IMR-90 (cell line): ENCODE measurements around the gene SCFD1. TPM values are rescaled to one million over a fixed set of nuclear protein-coding genes. Genes with fewer than 3 reads are reported as not detected.
A peak's percentile ranks its signal among the peaks of the same experiment; 100 is the strongest.

Experiments
- ATAC-seq: fragments of 200-7000 bp; cut with Tn5 transposase; 2 replicates; pipeline ENCODE4 v1.9.1; 2020; ENCODE audit warnings: low read depth, mild to moderate bottlenecking, moderate library complexity
- BruUV-seq: library from RNA; stranded (reverse); fragments of 400-500 nt; replicated peaks from 2 replicates; lab custom pipeline; 2021; lab: Mats Ljungman, UMichigan
- CTCF ChIA-PET: fragments of 300-600 bp; formaldehyde crosslinking; extraction: SDS; loops from one replicate; lab custom pipeline; 2021; ENCODE audit warnings: antibody characterized with exemption; lab: Yijun Ruan, JAX
- POLR2A ChIA-PET: fragments of 300-600 bp; sonication (Branson Sonifier 250); formaldehyde crosslinking; loops from one replicate; lab custom pipeline; 2022; ENCODE audit warnings: antibody characterized with exemption; ENCODE audit not compliant: unreplicated experiment; lab: Charles Lee
- DNase-seq: peaks from one replicate; pipeline ENCODE4 v3.0.0; 2013
- H2AFZ ChIP-seq: replicated peaks from 2 replicates; pipeline ENCODE3; 2013; ENCODE audit warnings: low read length, mild to moderate bottlenecking; ENCODE audit not compliant: poor library complexity
- H2AK5ac ChIP-seq: 2 replicates; pipeline ENCODE4 v1.6.1; 2013; ENCODE audit warnings: low read depth, low read length, inconsistent platforms
- H2AK9ac ChIP-seq: replicated peaks from 2 replicates; pipeline ENCODE3; 2013; ENCODE audit warnings: mild to moderate bottlenecking, low read depth, low read length, moderate library complexity; ENCODE audit not compliant: poor library complexity
- H2BK120ac ChIP-seq: 2 replicates; pipeline ENCODE4 v1.6.1; 2013; ENCODE audit warnings: low read depth, low read length, inconsistent platforms
- H2BK15ac ChIP-seq: 3 replicates; pipeline ENCODE4 v1.6.1; 2013; ENCODE audit warnings: low read depth, low read length, inconsistent platforms
- H2BK20ac ChIP-seq: 2 replicates; pipeline ENCODE4 v1.6.1; 2013; ENCODE audit warnings: low read depth, mild to moderate bottlenecking, inconsistent platforms, low read length, moderate library complexity
- H2BK5ac ChIP-seq: 2 replicates; pipeline ENCODE4 v1.6.1; 2013; ENCODE audit warnings: mild to moderate bottlenecking, low read depth, low read length, inconsistent platforms; ENCODE audit not compliant: poor library complexity, severe bottlenecking
- H3K14ac ChIP-seq: replicated peaks from 2 replicates; pipeline ENCODE4 v1.6.1; 2013; ENCODE audit warnings: low read depth, low read length, inconsistent platforms
- H3K18ac ChIP-seq: 2 replicates; pipeline ENCODE4 v1.6.1; 2013; ENCODE audit warnings: low read depth, low read length, control low read depth
- H3K23ac ChIP-seq: 2 replicates; pipeline ENCODE4 v1.6.1; 2013; ENCODE audit warnings: low read depth, low read length, inconsistent platforms
- H3K27ac ChIP-seq: 2 replicates; pipeline ENCODE4 v1.5.1; 2013; ENCODE audit warnings: mild to moderate bottlenecking, control low read depth, low read length; ENCODE audit not compliant: insufficient read depth
- H3K27me3 ChIP-seq: 2 replicates; pipeline ENCODE4 v1.6.1; 2013; ENCODE audit warnings: low read length; ENCODE audit not compliant: control insufficient read depth, insufficient read depth
- H3K36me3 ChIP-seq: 2 replicates; pipeline ENCODE4 v1.6.1; 2013; ENCODE audit warnings: low read length, mixed read lengths; ENCODE audit not compliant: control insufficient read depth, insufficient read depth
- H3K4ac ChIP-seq: 2 replicates; pipeline ENCODE4 v1.6.1; 2013; ENCODE audit warnings: low read depth, low read length, inconsistent platforms
- H3K4me1 ChIP-seq: 2 replicates; pipeline ENCODE4 v1.6.1; 2013; ENCODE audit warnings: low read length, mixed read lengths; ENCODE audit not compliant: control insufficient read depth, insufficient read depth
- H3K4me2 ChIP-seq: 2 replicates; pipeline ENCODE4 v1.6.1; 2013; ENCODE audit warnings: low read depth, mild to moderate bottlenecking, control low read depth, low read length, moderate library complexity
- H3K4me3 ChIP-seq: 2 replicates; pipeline ENCODE4 v1.5.1; 2013; ENCODE audit warnings: low read depth, mild to moderate bottlenecking, control low read depth, low read length, moderate library complexity; ENCODE audit not compliant: insufficient read depth
- H3K56ac ChIP-seq: 2 replicates; pipeline ENCODE4 v1.6.1; 2013; ENCODE audit warnings: low read length, inconsistent platforms; ENCODE audit not compliant: insufficient read depth; ENCODE audit errors: extremely low read depth
- H3K79me1 ChIP-seq, 2 experiments: 2 replicates each; pipeline ENCODE4 v1.6.1; 2013; ENCODE audit warnings: low read length in 2 of 2, inconsistent platforms in 1 of 2, low read depth in 1 of 2
- H3K9ac ChIP-seq: 2 replicates; pipeline ENCODE4 v1.6.1; 2013; ENCODE audit warnings: low read depth, low read length, control low read depth
- H3K9me1 ChIP-seq: 2 replicates; pipeline ENCODE4 v1.6.1; 2013; ENCODE audit warnings: low read length, inconsistent platforms; ENCODE audit not compliant: insufficient read depth
- H3K9me3 ChIP-seq: 2 replicates; pipeline ENCODE4 v1.6.1; 2013; ENCODE audit warnings: low read length; ENCODE audit not compliant: control insufficient read depth, insufficient read depth
- H4K20me1 ChIP-seq: 2 replicates; pipeline ENCODE4 v1.6.1; 2013; ENCODE audit warnings: low read length, inconsistent platforms; ENCODE audit not compliant: insufficient read depth
- H4K5ac ChIP-seq: 2 replicates; pipeline ENCODE4 v1.6.1; 2013; ENCODE audit warnings: mild to moderate bottlenecking, low read depth, low read length, control low read depth
- H4K8ac ChIP-seq, 2 experiments: 2 replicates each; pipeline ENCODE4 v1.6.1; 2013; ENCODE audit warnings: low read depth in 2 of 2, low read length in 2 of 2, control low read depth in 1 of 2, inconsistent platforms in 1 of 2
- H4K91ac ChIP-seq: 2 replicates; pipeline ENCODE4 v1.6.1; 2013; ENCODE audit warnings: low read depth, low read length, inconsistent platforms; ENCODE audit not compliant: insufficient read depth
- CHD1 ChIP-seq: IDR thresholded peaks from 2 replicates; pipeline ENCODE4 v1.6.1; 2012; ENCODE audit warnings: low read depth, low read length, improper control_type of control experiment
- FOS ChIP-seq: fragments of 150-350 bp; IDR thresholded peaks from 2 replicates; pipeline ENCODE4 v1.6.1; 2016; ENCODE audit warnings: low read depth, low read length
- MAFK ChIP-seq: IDR thresholded peaks from 2 replicates; pipeline ENCODE4 v1.6.1; 2012; ENCODE audit warnings: low read depth, low read length, improper control_type of control experiment
- MXI1 ChIP-seq: IDR thresholded peaks from 2 replicates; pipeline ENCODE4 v1.6.1; 2012; ENCODE audit warnings: low read depth, mild to moderate bottlenecking, low read length, moderate library complexity, borderline replicate concordance
- NFE2L2 ChIP-seq: fragments of 150-350 bp; IDR thresholded peaks from 2 replicates; pipeline ENCODE4 v1.6.1; 2016; ENCODE audit warnings: low read depth, mild to moderate bottlenecking, low read length
- RFX5 ChIP-seq: IDR thresholded peaks from 2 replicates; pipeline ENCODE4 v1.8.0; 2012; ENCODE audit warnings: low read depth, mild to moderate bottlenecking, low read length, moderate library complexity
- SMC3 ChIP-seq: fragments of 150-350 bp; IDR thresholded peaks from 2 replicates; pipeline ENCODE4 v1.6.1; 2016; ENCODE audit warnings: low read depth, mild to moderate bottlenecking, antibody characterized with exemption, low read length, moderate library complexity
- WGBS, 2 experiments: methylation state at CpG; one replicate each; pipeline versions ENCODE4 v1.1.5 to v1.1.7; 2013; ENCODE audit warnings: missing lambda C conversion rate in 2 of 2; ENCODE audit not compliant: insufficient read length in 1 of 2; ENCODE audit errors: extremely low coverage in 2 of 2; 5-methylcytosine and 5-hydroxymethylcytosine counted together
- dilution Hi-C: fragments of 300-500 bp; cut with HindIII; formaldehyde crosslinking; loops from one replicate; pipeline ENCODE4 v1.14.3; 2018; ENCODE audit warnings: low sequenced_read_pairs; ENCODE audit not compliant: unreplicated experiment
- in situ Hi-C: fragments of 300-500 bp; cut with MboI; formaldehyde crosslinking; loops from 3 replicates; pipeline ENCODE4 v1.14.3; 2019; ENCODE audit warnings: low sequenced_read_pairs, inconsistent platforms, mixed read lengths
- intact Hi-C: fragments of 100-400 bp; cut with micrococcal nuclease; formaldehyde crosslinking; loops from 2 replicates; pipeline ENCODE4 v1.10.0; 2022
- polyA plus RNA-seq, 3 experiments: library from polyadenylated mRNA; depleted of rRNA; stranded (reverse); fragments of >200 nt; gene quantifications; 2 replicates each; pipeline ENCODE4 v1.2.3, GENCODE V29; 2012; ENCODE audit warnings: low replicate concordance in 1 of 3
- total RNA-seq: library from RNA; depleted of rRNA; stranded (reverse); fragments of >200 nt; gene quantifications from 2 replicates; pipeline ENCODE4 v1.2.3, GENCODE V29; 2012
- TF ChIP-seq, protein P1 (sequence below): fragments of 150-350 bp; IDR thresholded peaks from 2 replicates; pipeline ENCODE4 v1.6.1; 2017; ENCODE audit warnings: mild to moderate bottlenecking, antibody characterized with exemption, low read length, low read depth
- TF ChIP-seq, protein P2 (sequence below): conservative IDR thresholded peaks from 2 replicates; pipeline ENCODE4 v1.5.1; 2012; ENCODE audit warnings: mild to moderate bottlenecking, low read depth, low read length, improper control_type of control experiment

The SCFD1 gene
- total and polyA plus RNA-seq, 2 of the 4 experiments (the other 2 are of a cell fraction), result 51.4 to 74.0 TPM

DNA sequence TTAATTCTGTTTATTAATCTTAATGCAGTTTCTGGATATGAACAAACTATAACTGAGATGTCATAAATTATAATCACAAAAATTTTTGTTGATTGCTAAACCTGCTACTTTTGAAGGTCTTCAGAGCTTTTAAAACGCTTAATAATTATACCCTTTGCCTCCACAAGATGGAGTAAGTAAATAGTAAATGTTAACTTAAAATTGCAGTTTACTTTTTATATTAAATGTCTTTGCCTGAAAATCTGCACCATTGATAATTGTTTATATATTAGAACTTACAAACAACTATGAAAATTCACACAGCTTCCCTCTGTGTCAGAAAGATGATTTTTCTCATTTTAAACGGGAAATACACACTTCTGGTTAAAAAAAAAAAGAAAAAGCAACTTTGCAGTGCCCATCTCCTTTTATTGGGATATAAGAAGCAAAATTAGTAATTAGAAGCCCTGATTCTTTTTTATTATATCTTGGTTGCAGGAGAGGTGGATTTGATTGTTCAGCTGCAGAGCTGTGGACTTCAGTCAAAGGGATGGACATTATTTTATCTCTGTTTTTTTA is 35.6 kb downstream of the SCFD1 start:
- CTCF ChIA-PET, result interaction anchor here (0.6 to 0.7 kb wide), 2 partner anchors 122 to 1601 kb away, joined by 3 read pairs; no protein-coding TSS in a partner anchor

More for the DNA sequence above, 35.6 kb downstream of the SCFD1 start:
- Histone ChIP-seq H3K4me2 (no peak overlapping the region), H3K79me1 (peaks cover 11 to 23% of the 10 kb centered on the region in 2 experiments; a peak in 3 of 4 replicates), H2AK9ac (no peak overlapping the region), H3K23ac (no peak overlapping the region), H3K9ac (no peak overlapping the region), H2AFZ (no peak overlapping the region), H2BK15ac (no peak overlapping the region), H2BK20ac (no peak overlapping the region), H3K9me1 (no peaks in the 10 kb centered on the region; the same call in none of the 2 replicates), H3K4me1 (peaks cover 2% of the 10 kb centered on the region; the same call in 1 of the 2 replicates), H2AK5ac (no peak overlapping the region), H4K8ac (no peak overlapping the region), H3K4me3 (no peak overlapping the region), H3K9me3 (no peaks in the 10 kb centered on the region), H2BK5ac (no peak overlapping the region), H4K20me1 (peaks cover 5% of the 10 kb centered on the region; the same call in 1 of the 2 replicates), H4K5ac (no peak overlapping the region), H3K18ac (no peak overlapping the region), H3K4ac (no peak overlapping the region), H3K14ac (no peak overlapping the region), H3K56ac (no peak overlapping the region), H2BK120ac (no peak overlapping the region), H3K36me3 (peaks cover 34% of the 10 kb centered on the region), H4K91ac (no peak overlapping the region), H3K27me3 (no peaks in the 10 kb centered on the region), H3K27ac (no peak overlapping the region)
- TF ChIP-seq, protein P1, sequence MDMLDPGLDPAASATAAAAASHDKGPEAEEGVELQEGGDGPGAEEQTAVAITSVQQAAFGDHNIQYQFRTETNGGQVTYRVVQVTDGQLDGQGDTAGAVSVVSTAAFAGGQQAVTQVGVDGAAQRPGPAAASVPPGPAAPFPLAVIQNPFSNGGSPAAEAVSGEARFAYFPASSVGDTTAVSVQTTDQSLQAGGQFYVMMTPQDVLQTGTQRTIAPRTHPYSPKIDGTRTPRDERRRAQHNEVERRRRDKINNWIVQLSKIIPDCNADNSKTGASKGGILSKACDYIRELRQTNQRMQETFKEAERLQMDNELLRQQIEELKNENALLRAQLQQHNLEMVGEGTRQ, result no peak
- TF ChIP-seq CHD1 (no peak), SMC3 (no peak), MXI1 (no peak), RFX5 (no peak), FOS (no peak), NFE2L2 (no peak), MAFK (no peak)
- TF ChIP-seq, protein P2, sequence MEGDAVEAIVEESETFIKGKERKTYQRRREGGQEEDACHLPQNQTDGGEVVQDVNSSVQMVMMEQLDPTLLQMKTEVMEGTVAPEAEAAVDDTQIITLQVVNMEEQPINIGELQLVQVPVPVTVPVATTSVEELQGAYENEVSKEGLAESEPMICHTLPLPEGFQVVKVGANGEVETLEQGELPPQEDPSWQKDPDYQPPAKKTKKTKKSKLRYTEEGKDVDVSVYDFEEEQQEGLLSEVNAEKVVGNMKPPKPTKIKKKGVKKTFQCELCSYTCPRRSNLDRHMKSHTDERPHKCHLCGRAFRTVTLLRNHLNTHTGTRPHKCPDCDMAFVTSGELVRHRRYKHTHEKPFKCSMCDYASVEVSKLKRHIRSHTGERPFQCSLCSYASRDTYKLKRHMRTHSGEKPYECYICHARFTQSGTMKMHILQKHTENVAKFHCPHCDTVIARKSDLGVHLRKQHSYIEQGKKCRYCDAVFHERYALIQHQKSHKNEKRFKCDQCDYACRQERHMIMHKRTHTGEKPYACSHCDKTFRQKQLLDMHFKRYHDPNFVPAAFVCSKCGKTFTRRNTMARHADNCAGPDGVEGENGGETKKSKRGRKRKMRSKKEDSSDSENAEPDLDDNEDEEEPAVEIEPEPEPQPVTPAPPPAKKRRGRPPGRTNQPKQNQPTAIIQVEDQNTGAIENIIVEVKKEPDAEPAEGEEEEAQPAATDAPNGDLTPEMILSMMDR, result peak; percentile 37
- no CpG with 5 or more reads among the region's 2 CpGs for WGBS, 2 experiments
- no TSS peak for BruUV-seq
- in situ Hi-C loops (loop anchor here (10.0 kb wide), 1 partner anchor 247 kb away; no protein-coding TSS in a partner anchor), intact Hi-C loops (loop anchor here (2.0 kb wide), 1 partner anchor 249 kb away; no protein-coding TSS in a partner anchor), dilution Hi-C loops (no loop called here)
- POLR2A ChIA-PET, result no interaction called here
- peak; percentile 7 for DNase-seq
- ATAC-seq, result no peak
